Activated naive CD8-positive, alpha-beta T cell treated with anti-CD3 and anti-CD28 coated beads, Interleukin-2, amount 10 ng/mL, durations not matched to agents 7 days and 5 days (primary cell): ENCODE measurements around the gene BTBD3. TPM values are rescaled to one million over a fixed set of nuclear protein-coding genes. Genes with fewer than 3 reads are reported as not detected.

Experiments used
- ATAC-seq: fragments of 150-1000 bp; cut with Tn5 transposase; one replicate; pipeline ENCODE4 v1.10.0; 2021; ENCODE audit warnings: low read depth, moderate library complexity
- POLR2A ChIA-PET: fragments of 350-600 bp; sonication (Branson Sonifier 250); formaldehyde crosslinking; loops from one replicate; lab custom pipeline; 2021; ENCODE audit warnings: antibody characterized with exemption; lab: Charles Lee
- DNase-seq: peaks from one replicate; pipeline ENCODE4 v3.0.0; 2021
- H3K27ac Mint-ChIP-seq: one replicate; pipeline ENCODE4 v1.8.0; 2022; ENCODE audit warnings: mild to moderate bottlenecking, mixed read lengths
- H3K27me3 Mint-ChIP-seq: one replicate; pipeline ENCODE4 v1.8.0; 2022; ENCODE audit warnings: mild to moderate bottlenecking, moderate library complexity, mixed read lengths
- H3K36me3 Mint-ChIP-seq: one replicate; pipeline ENCODE4 v1.8.0; 2021; ENCODE audit warnings: mild to moderate bottlenecking, mixed read lengths
- H3K4me1 Mint-ChIP-seq: one replicate; pipeline ENCODE4 v1.8.0; 2021; ENCODE audit warnings: mixed read lengths
- H3K4me3 Mint-ChIP-seq: one replicate; pipeline ENCODE4 v1.8.0; 2022; ENCODE audit warnings: mild to moderate bottlenecking, moderate library complexity, mixed read lengths
- H3K9me3 Mint-ChIP-seq: one replicate; pipeline ENCODE4 v1.8.0; 2021; ENCODE audit warnings: mixed read lengths
- total RNA-seq, 2 experiments: library from RNA; stranded (reverse); gene quantifications; one replicate each; pipeline ENCODE4 v1.2.3, GENCODE V29; 2021

BTBD3 gene
- total RNA-seq = 1 to 10 TPM; 3.1 to 4.9 TPM

- ATAC-seq (no peak), DNase-seq (no peak)
- H3K27me3 Mint-ChIP-seq = peaks cover 2% of the 10 kb centered on the region
- H3K4me1 Mint-ChIP-seq = no peaks in the 10 kb centered on the region
- POLR2A ChIA-PET = no interaction called here
- no peaks in the 10 kb centered on the region for H3K9me3 Mint-ChIP-seq
- no peak within 1 kb of the TSS for H3K4me3 Mint-ChIP-seq
- no peak within 1 kb of the TSS for H3K27ac Mint-ChIP-seq
- no peaks in the 10 kb centered on the region for H3K36me3 Mint-ChIP-seq
These were observed at the start of gene BTBD3 for GRCh38 chr20:11917663-11918062. Gene BTBD3, plus strand, starts transcription at chr20:11917893. Its CDS starts 383 bp downstream, at chr20:11918276.

- no peak overlapping the region for H3K27ac Mint-ChIP-seq
These were observed 48.1 kb upstream of the BTBD3 start for GRCh38 chr20:11869641-11870040.

GRCh38 chr20:11870411-11870810, 47.3 kb upstream of the BTBD3 start:
- POLR2A ChIA-PET = no interaction called here
- H3K4me1 Mint-ChIP-seq = no peaks in the 10 kb centered on the region
- no peak for DNase-seq
- no peak for ATAC-seq
- H3K4me3 Mint-ChIP-seq = no peak overlapping the region
- H3K9me3 Mint-ChIP-seq = peaks cover 1% of the 10 kb centered on the region
- no peaks in the 10 kb centered on the region for H3K36me3 Mint-ChIP-seq
- peaks cover 6% of the 10 kb centered on the region for H3K27me3 Mint-ChIP-seq
- H3K27ac Mint-ChIP-seq = no peak overlapping the region

More at GRCh38 chr20:11869641-11870040, 48.1 kb upstream of the BTBD3 start:
- no peaks in the 10 kb centered on the region for H3K36me3 Mint-ChIP-seq
- ATAC-seq = no peak
- H3K4me1 Mint-ChIP-seq = no peaks in the 10 kb centered on the region
- DNase-seq = no peak
- H3K4me3 Mint-ChIP-seq = no peak overlapping the region
- POLR2A ChIA-PET = no interaction called here
- H3K27me3 Mint-ChIP-seq = peaks cover 6% of the 10 kb centered on the region
- H3K9me3 Mint-ChIP-seq = peaks cover 1% of the 10 kb centered on the region

- Mint-ChIP-seq H3K27ac (no peak overlapping the region), H3K4me3 (no peak overlapping the region), H3K9me3 (no peaks in the 10 kb centered on the region), H3K4me1 (no peaks in the 10 kb centered on the region), H3K36me3 (no peaks in the 10 kb centered on the region), H3K27me3 (peaks cover 6% of the 10 kb centered on the region)
- DNase-seq = no peak
- ATAC-seq = no peak
- POLR2A ChIA-PET = no interaction called here
These were observed 41.1 kb upstream of the BTBD3 start for GRCh38 chr20:11876555-11876954.

GRCh38 chr20:11880680-11881079, 37.0 kb upstream of the BTBD3 start:
- Mint-ChIP-seq H3K4me1 (no peaks in the 10 kb centered on the region), H3K27ac (no peak overlapping the region), H3K9me3 (no peaks in the 10 kb centered on the region), H3K36me3 (no peaks in the 10 kb centered on the region), H3K27me3 (no peaks in the 10 kb centered on the region), H3K4me3 (no peak overlapping the region)
- no peak for DNase-seq
- POLR2A ChIA-PET = no interaction called here
- no peak for ATAC-seq

GRCh38 chr20:11881449-11881848, 36.2 kb upstream of the BTBD3 start:
- H3K27me3 Mint-ChIP-seq = no peaks in the 10 kb centered on the region
- H3K27ac Mint-ChIP-seq = no peak overlapping the region
- POLR2A ChIA-PET = no interaction called here
- ATAC-seq (no peak), DNase-seq (no peak)
- H3K4me3 Mint-ChIP-seq = no peak overlapping the region
- no peaks in the 10 kb centered on the region for H3K4me1 Mint-ChIP-seq
- no peaks in the 10 kb centered on the region for H3K9me3 Mint-ChIP-seq
- no peaks in the 10 kb centered on the region for H3K36me3 Mint-ChIP-seq

- DNase-seq (no peak), ATAC-seq (no peak)
- Mint-ChIP-seq H3K27me3 (peaks cover 3% of the 10 kb centered on the region), H3K36me3 (no peaks in the 10 kb centered on the region), H3K9me3 (no peaks in the 10 kb centered on the region), H3K4me1 (no peaks in the 10 kb centered on the region), H3K27ac (no peak overlapping the region), H3K4me3 (no peak overlapping the region)
- POLR2A ChIA-PET = no interaction called here
These were observed 35.0 kb upstream of the BTBD3 start for GRCh38 chr20:11882651-11883050.

GRCh38 chr20:11888648-11889047, 29.0 kb upstream of the BTBD3 start:
- DNase-seq (no peak), ATAC-seq (no peak)
- POLR2A ChIA-PET = no interaction called here
- Mint-ChIP-seq H3K27ac (no peak overlapping the region), H3K4me3 (no peak overlapping the region), H3K9me3 (no peaks in the 10 kb centered on the region), H3K36me3 (no peaks in the 10 kb centered on the region), H3K4me1 (peaks cover 18% of the 10 kb centered on the region), H3K27me3 (peaks cover 31% of the 10 kb centered on the region)

GRCh38 chr20:11890331-11891076, 27.2 kb upstream of the BTBD3 start:
- peak; percentile 71 for DNase-seq
- Mint-ChIP-seq H3K4me3 (peak overlapping the region; percentile 82), H3K9me3 (no peaks in the 10 kb centered on the region), H3K27ac (peak overlapping the region; percentile 30), H3K4me1 (peaks cover 18% of the 10 kb centered on the region), H3K27me3 (peaks cover 31% of the 10 kb centered on the region), H3K36me3 (no peaks in the 10 kb centered on the region)
- ATAC-seq = peak; percentile 54
- POLR2A ChIA-PET = no interaction called here

- ATAC-seq (peak; percentile 49), DNase-seq (peak; percentile 42)
- POLR2A ChIA-PET = no interaction called here
- peak overlapping the region; percentile 75 for H3K4me3 Mint-ChIP-seq
- no peaks in the 10 kb centered on the region for H3K36me3 Mint-ChIP-seq
- peaks cover 18% of the 10 kb centered on the region for H3K4me1 Mint-ChIP-seq
- H3K27ac Mint-ChIP-seq = no peak overlapping the region
- no peaks in the 10 kb centered on the region for H3K9me3 Mint-ChIP-seq
- H3K27me3 Mint-ChIP-seq = peaks cover 31% of the 10 kb centered on the region
These were observed 26.5 kb upstream of the BTBD3 start for GRCh38 chr20:11891077-11891775.

GRCh38 chr20:11891776-11892545, 25.7 kb upstream of the BTBD3 start:
- Mint-ChIP-seq H3K27me3 (peaks cover 31% of the 10 kb centered on the region), H3K4me1 (peaks cover 18% of the 10 kb centered on the region), H3K27ac (no peak overlapping the region), H3K4me3 (peak overlapping the region; percentile 75), H3K36me3 (no peaks in the 10 kb centered on the region), H3K9me3 (no peaks in the 10 kb centered on the region)
- peak; percentile 44 for ATAC-seq
- peak; percentile 28 for DNase-seq
- POLR2A ChIA-PET = no interaction called here

GRCh38 chr20:11894062-11894461, 23.6 kb upstream of the BTBD3 start:
- no peak for DNase-seq
- H3K9me3 Mint-ChIP-seq = no peaks in the 10 kb centered on the region
- H3K4me1 Mint-ChIP-seq = peaks cover 18% of the 10 kb centered on the region
- H3K27ac Mint-ChIP-seq = no peak overlapping the region
- POLR2A ChIA-PET = no interaction called here
- H3K27me3 Mint-ChIP-seq = peaks cover 20% of the 10 kb centered on the region
- H3K4me3 Mint-ChIP-seq = no peak overlapping the region
- H3K36me3 Mint-ChIP-seq = no peaks in the 10 kb centered on the region
- ATAC-seq = no peak

GRCh38 chr20:11895861-11896387, 21.8 kb upstream of the BTBD3 start:
- no peak for ATAC-seq
- peaks cover 7% of the 10 kb centered on the region for H3K27me3 Mint-ChIP-seq
- no peak overlapping the region for H3K27ac Mint-ChIP-seq
- no peak for DNase-seq
- no peaks in the 10 kb centered on the region for H3K9me3 Mint-ChIP-seq
- H3K4me1 Mint-ChIP-seq = peaks cover 13% of the 10 kb centered on the region
- H3K4me3 Mint-ChIP-seq = no peak overlapping the region
- POLR2A ChIA-PET = no interaction called here
- H3K36me3 Mint-ChIP-seq = no peaks in the 10 kb centered on the region
